HEK293T (cell line): ENCODE data around the gene BCAT1.

Experiments
- ARNT ChIP-seq: fragments of 450-650 bp; IDR thresholded peaks from 2 replicates; pipeline ENCODE4 v1.6.1; 2017; ENCODE audit warnings: mild to moderate bottlenecking
- BHLHE40 ChIP-seq: fragments of 450-650 bp; IDR thresholded peaks from 2 replicates; pipeline ENCODE4 v1.6.1; 2016; ENCODE audit warnings: mild to moderate bottlenecking, moderate library complexity, borderline replicate concordance
- ELF4 ChIP-seq: fragments of 450-650 bp; IDR thresholded peaks from 2 replicates; pipeline ENCODE4 v1.6.1; 2017; ENCODE audit warnings: antibody characterized with exemption
- FOXA1 ChIP-seq: fragments of 450-650 bp; IDR thresholded peaks from 2 replicates; pipeline ENCODE4 v1.6.1; 2016; ENCODE audit warnings: mild to moderate bottlenecking
- FOXK2 ChIP-seq: fragments of 450-650 bp; IDR thresholded peaks from 2 replicates; pipeline ENCODE4 v1.6.1; 2016; ENCODE audit warnings: mild to moderate bottlenecking
- FOXM1 ChIP-seq: fragments of 450-650 bp; IDR thresholded peaks from 2 replicates; pipeline ENCODE4 v1.6.1; 2017; ENCODE audit warnings: mild to moderate bottlenecking, borderline replicate concordance
- HDGF ChIP-seq: fragments of 450-650 bp; IDR thresholded peaks from 2 replicates; pipeline ENCODE4 v1.6.1; 2017; ENCODE audit warnings: antibody characterized with exemption, borderline replicate concordance
- L3MBTL2 ChIP-seq: fragments of 450-650 bp; conservative IDR thresholded peaks from 2 replicates; pipeline ENCODE4 v1.6.1; 2016; ENCODE audit warnings: mild to moderate bottlenecking
- LEF1 ChIP-seq: fragments of 450-650 bp; IDR thresholded peaks from 2 replicates; pipeline ENCODE4 v1.6.1; 2017; ENCODE audit warnings: mild to moderate bottlenecking, borderline replicate concordance
- NFRKB ChIP-seq: fragments of 450-650 bp; IDR thresholded peaks from 2 replicates; pipeline ENCODE4 v1.6.1; 2016; ENCODE audit warnings: mild to moderate bottlenecking, moderate library complexity
- PKNOX1 ChIP-seq: fragments of 450-650 bp; IDR thresholded peaks from 2 replicates; pipeline ENCODE4 v1.6.1; 2016
- SP1 ChIP-seq: fragments of 450-650 bp; IDR thresholded peaks from 2 replicates; pipeline ENCODE4 v1.6.1; 2017
- SUZ12 ChIP-seq: fragments of 450-650 bp; IDR thresholded peaks from 2 replicates; pipeline ENCODE4 v1.6.1; 2016; ENCODE audit warnings: mild to moderate bottlenecking
- TARDBP ChIP-seq: fragments of 450-650 bp; IDR thresholded peaks from 2 replicates; pipeline ENCODE4 v1.6.1; 2016

- TF ChIP-seq TARDBP (no peak), FOXA1 (no peak), NFRKB (no peak), BHLHE40 (no peak), SUZ12 (no peak), FOXM1 (no peak), L3MBTL2 (no peak), SP1 (no peak), ELF4 (no peak), FOXK2 (no peak), ARNT (no peak), LEF1 (no peak), PKNOX1 (no peak), HDGF (no peak)
Observed at GRCh38 chr12:24875014-24875413, 73.9 kb downstream of the BCAT1 start.
